ENCODE results near the gene REELD1.

Gene REELD1

GRCh38 chr4:146207410-146207809 lies 6.9 kb upstream of the REELD1 start:
- DNase-seq: no peak
- no peak for TF ChIP-seq CTCF (IDR thresholded peaks at IDR 0.05; ENCODE audit: low read depth, low read length, missing control alignments)
- H3K27ac ChIP-seq: no peak overlapping the region
- H3K36me3 ChIP-seq (replicated peaks): no peaks in the 10 kb centered on the region
- in situ Hi-C loops (cut with HindIII; ENCODE audit: low pct_ligation_motif_present, low sequenced_read_pairs): no loop called here
- no peaks in the 10 kb centered on the region for H3K27me3 ChIP-seq (replicated peaks)
- H3K4me3 ChIP-seq (ENCODE audit: low read depth, low read length): no peak overlapping the region

GRCh38 chr4:146210890-146211289 lies 3.4 kb upstream of the REELD1 start:
- in situ Hi-C loops (cut with HindIII; ENCODE audit: low pct_ligation_motif_present, low sequenced_read_pairs): no loop called here
- no peak for DNase-seq
- Histone ChIP-seq H3K27me3 (replicated peaks) (no peaks in the 10 kb centered on the region), H3K27ac (no peak overlapping the region), H3K4me3 (ENCODE audit: low read depth, low read length) (no peak overlapping the region), H3K36me3 (replicated peaks) (no peaks in the 10 kb centered on the region)
- no peak for TF ChIP-seq CTCF (IDR thresholded peaks at IDR 0.05; ENCODE audit: low read depth, low read length, missing control alignments)

GRCh38 chr4:146211440-146211839 lies 2.9 kb upstream of the REELD1 start:
- Histone ChIP-seq H3K4me3 (ENCODE audit: low read depth, low read length) (no peak overlapping the region), H3K36me3 (replicated peaks) (no peaks in the 10 kb centered on the region), H3K27ac (no peak overlapping the region), H3K27me3 (replicated peaks) (no peaks in the 10 kb centered on the region)
- in situ Hi-C loops (cut with HindIII; ENCODE audit: low pct_ligation_motif_present, low sequenced_read_pairs): no loop called here
- no peak for TF ChIP-seq CTCF (IDR thresholded peaks at IDR 0.05; ENCODE audit: low read depth, low read length, missing control alignments)
- DNase-seq: no peak

GRCh38 chr4:146212781-146213180 lies 1.6 kb upstream of the REELD1 start:
- no peaks in the 10 kb centered on the region for H3K36me3 ChIP-seq (replicated peaks)
- H3K27me3 ChIP-seq (replicated peaks): no peaks in the 10 kb centered on the region
- DNase-seq: no peak
- in situ Hi-C loops (cut with HindIII; ENCODE audit: low pct_ligation_motif_present, low sequenced_read_pairs): no loop called here
- no peak for TF ChIP-seq CTCF (IDR thresholded peaks at IDR 0.05; ENCODE audit: low read depth, low read length, missing control alignments)
- H3K4me3 ChIP-seq (ENCODE audit: low read depth, low read length): no peak overlapping the region
- no peak overlapping the region for H3K27ac ChIP-seq

GRCh38 chr4:146222313-146222712 lies 8.0 kb downstream of the REELD1 start:
- H3K27ac ChIP-seq: peak overlapping the region; percentile 36
- H3K4me3 ChIP-seq (ENCODE audit: low read depth, low read length): peak overlapping the region; percentile 28
- in situ Hi-C loops (cut with HindIII; ENCODE audit: low pct_ligation_motif_present, low sequenced_read_pairs): no loop called here
- H3K27me3 ChIP-seq (replicated peaks): no peaks in the 10 kb centered on the region
- H3K36me3 ChIP-seq (replicated peaks): no peaks in the 10 kb centered on the region
- TF ChIP-seq CTCF (IDR thresholded peaks at IDR 0.05; ENCODE audit: low read depth, low read length, missing control alignments): no peak
- peak; percentile 58 for DNase-seq

- TF ChIP-seq CTCF (IDR thresholded peaks at IDR 0.05; ENCODE audit: low read depth, low read length, missing control alignments): no peak
- no peak overlapping the region for H3K4me3 ChIP-seq (ENCODE audit: low read depth, low read length)
- no peak for DNase-seq
Observed at GRCh38 chr4:146224326-146224966, 10.1 kb downstream of the REELD1 start.

More at GRCh38 chr4:146224326-146224966, 10.1 kb downstream of the REELD1 start:
- in situ Hi-C loops (cut with HindIII; ENCODE audit: low pct_ligation_motif_present, low sequenced_read_pairs): no loop called here
- H3K27ac ChIP-seq: no peak overlapping the region
- no peaks in the 10 kb centered on the region for H3K27me3 ChIP-seq (replicated peaks)
- H3K36me3 ChIP-seq (replicated peaks): no peaks in the 10 kb centered on the region

All from brain microvascular endothelial cell (primary cell).